NK-92 (cell line): ENCODE data around the gene EGFL7.

Experiments
- DNase-seq: peaks from one replicate; lab custom pipeline; 2025; ENCODE audit not compliant: unreplicated experiment; lab: John Stamatoyannopoulos, UW

The EGFL7 gene

GRCh38 chr9:136662656-136663581 is at the start of gene EGFL7:
Gene EGFL7 (plus strand): TSS chr9:136662916. CDS start chr9:136668283, 5,367 bp downstream.
- no peak for DNase-seq

- no peak for DNase-seq
These were observed 48.8 kb upstream of the EGFL7 start for GRCh38 chr9:136613824-136614371.

- no peak for DNase-seq
These were observed 48.3 kb upstream of the EGFL7 start for GRCh38 chr9:136614372-136614922.

- DNase-seq: no peak
These were observed 47.6 kb upstream of the EGFL7 start for GRCh38 chr9:136614967-136615623.

GRCh38 chr9:136615631-136616306 is 46.9 kb upstream of the EGFL7 start:
- no peak for DNase-seq

- DNase-seq: no peak
These were observed 46.4 kb upstream of the EGFL7 start for GRCh38 chr9:136616307-136616635.

- DNase-seq: no peak
These were observed 45.6 kb upstream of the EGFL7 start for GRCh38 chr9:136616948-136617695.

DNA sequence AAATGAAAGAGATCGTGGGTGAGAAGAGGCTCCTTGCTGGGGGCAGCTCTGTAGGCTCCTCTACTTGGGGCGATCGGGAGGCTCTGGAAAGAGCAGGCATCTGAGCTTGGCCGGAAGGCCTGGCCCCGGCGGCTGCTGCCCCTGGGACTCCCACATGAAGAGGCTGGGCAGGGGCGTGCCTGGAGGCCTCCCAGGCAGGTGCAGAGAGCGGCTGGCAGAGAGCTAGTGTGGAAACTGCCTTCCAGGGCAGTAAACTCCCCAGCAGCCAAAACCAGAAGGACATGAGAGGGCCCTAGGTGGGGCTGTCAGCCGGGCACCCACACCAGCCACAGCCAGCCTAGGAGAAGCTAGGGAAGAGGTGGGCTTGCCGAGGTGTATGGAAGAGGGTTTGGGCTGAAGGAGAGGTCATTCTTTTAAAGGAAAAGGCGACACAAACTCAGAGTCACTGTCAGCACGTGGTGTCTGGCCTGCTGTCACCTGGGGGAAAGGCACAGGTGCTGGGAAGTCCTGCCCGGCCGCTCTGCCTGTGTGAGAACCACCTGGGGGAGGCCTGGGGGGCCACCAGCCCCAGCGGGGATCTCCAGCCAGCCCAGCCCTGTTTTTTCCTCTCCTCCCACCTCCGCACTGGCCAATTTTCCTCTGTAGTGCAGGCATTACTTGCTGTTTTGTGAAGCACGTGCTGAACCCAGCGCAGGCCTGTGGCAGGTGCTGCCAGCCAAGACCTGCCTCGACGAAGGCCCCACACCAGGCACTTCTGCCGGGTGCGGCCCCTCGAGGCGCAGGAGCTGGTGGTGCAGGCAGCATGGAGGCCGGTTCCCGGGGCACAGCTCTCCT is 44.8 kb upstream of the EGFL7 start:
- DNase-seq: no peak

- DNase-seq: no peak
These were observed 43.9 kb upstream of the EGFL7 start for GRCh38 chr9:136618580-136619547.

- no peak for DNase-seq
These were observed 42.8 kb upstream of the EGFL7 start for GRCh38 chr9:136619742-136620440.

GRCh38 chr9:136620441-136621018 is 42.2 kb upstream of the EGFL7 start:
- DNase-seq: no peak

GRCh38 chr9:136621019-136621733 is 41.5 kb upstream of the EGFL7 start:
- no peak for DNase-seq

GRCh38 chr9:136621734-136622093 is 41.0 kb upstream of the EGFL7 start:
- no peak for DNase-seq

GRCh38 chr9:136622538-136622948 is 40.2 kb upstream of the EGFL7 start:
- no peak for DNase-seq

- DNase-seq: no peak
These were observed 39.5 kb upstream of the EGFL7 start for GRCh38 chr9:136623016-136623841.

DNA sequence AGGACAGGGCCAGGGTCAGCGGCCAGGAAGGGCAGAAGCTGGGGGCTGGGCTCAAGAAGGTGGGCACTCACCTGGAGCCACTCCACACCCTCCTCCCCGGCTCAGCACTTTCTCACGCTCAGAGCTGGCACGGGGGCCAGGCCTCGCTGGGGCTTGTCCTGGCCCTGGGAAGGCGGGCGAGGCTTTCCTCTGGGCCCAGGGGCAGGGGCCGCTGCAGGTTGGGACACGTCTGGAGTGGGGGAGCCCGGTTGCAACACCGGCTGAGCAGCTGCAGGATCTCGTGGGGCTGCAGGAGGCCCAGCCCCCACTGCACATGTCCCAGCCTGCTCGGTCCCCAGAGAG is 38.9 kb upstream of the EGFL7 start:
- DNase-seq: no peak
